Measurements from ENCODE around the gene ENDOV.

Gene ENDOV

DNA sequence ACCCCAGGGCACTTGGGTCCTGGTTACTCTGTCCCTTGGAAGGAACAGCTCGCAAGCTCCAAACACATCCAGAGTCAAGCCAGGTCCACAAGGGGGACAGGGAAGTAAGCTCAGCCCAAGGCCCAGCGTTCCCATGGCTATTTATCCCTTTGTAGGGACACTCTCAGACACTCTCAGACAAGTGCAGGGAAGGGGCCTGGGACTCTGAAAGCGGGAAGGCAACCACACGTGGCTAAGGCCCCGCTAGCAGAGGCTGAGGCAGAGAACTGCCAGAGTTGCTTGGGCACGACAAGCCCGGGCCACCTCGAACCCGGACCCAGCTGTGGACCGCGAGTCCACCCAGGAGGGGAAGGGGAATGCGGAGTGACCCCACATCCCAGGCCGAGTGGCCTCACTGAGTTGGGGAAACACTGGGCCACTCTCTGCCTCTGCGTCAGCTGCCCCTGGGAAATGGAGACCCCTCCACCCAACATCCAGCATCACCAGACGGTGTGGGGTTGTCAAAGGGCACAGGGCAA, 51.3 kb downstream of the ENDOV start:
- Histone ChIP-seq H3K4me3 (ENCODE audit: low read depth, low read length) (no peak overlapping the region), H3K27me3 (ENCODE audit: insufficient read depth, low read depth, severe bottlenecking) (no peaks in the 10 kb centered on the region), H3K9me3 (ENCODE audit: severe bottlenecking) (no peaks in the 10 kb centered on the region), H3K36me3 (peaks cover 52% of the 10 kb centered on the region), H3K27ac (peak overlapping the region; percentile 26)
- TF ChIP-seq CTCF (IDR thresholded peaks at IDR 0.05; ENCODE audit: low read depth, low read length), result no peak
- DNase-seq, result no peak

DNA sequence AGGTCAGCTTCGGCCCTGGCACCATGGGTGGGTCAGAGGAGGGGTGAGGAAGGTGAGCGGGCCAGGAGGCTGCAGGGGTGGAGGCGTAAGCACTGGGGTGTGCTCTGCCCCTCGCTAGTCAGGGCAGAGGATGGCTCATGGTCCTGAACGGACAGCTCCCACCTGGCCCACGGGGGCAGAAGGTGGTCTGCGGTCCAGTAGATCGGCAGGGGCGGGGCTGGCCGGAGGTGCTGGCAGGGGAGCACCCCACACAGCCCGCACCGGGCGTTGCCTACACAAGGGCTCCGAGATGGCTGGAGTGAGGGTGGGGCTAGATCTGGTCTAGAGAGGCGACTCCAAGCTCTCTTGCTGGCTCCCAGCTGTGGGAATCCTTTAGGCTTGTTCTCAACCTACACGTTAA, 53.3 kb downstream of the ENDOV start:
- no peak overlapping the region for H3K27ac ChIP-seq
- H3K4me3 ChIP-seq (ENCODE audit: low read depth, low read length), result no peak overlapping the region
- DNase-seq, result no peak
- TF ChIP-seq CTCF (IDR thresholded peaks at IDR 0.05; ENCODE audit: low read depth, low read length), result no peak
- no peaks in the 10 kb centered on the region for H3K27me3 ChIP-seq (ENCODE audit: insufficient read depth, low read depth, severe bottlenecking)
- H3K36me3 ChIP-seq, result peaks cover 72% of the 10 kb centered on the region
- no peaks in the 10 kb centered on the region for H3K9me3 ChIP-seq (ENCODE audit: severe bottlenecking)

DNA sequence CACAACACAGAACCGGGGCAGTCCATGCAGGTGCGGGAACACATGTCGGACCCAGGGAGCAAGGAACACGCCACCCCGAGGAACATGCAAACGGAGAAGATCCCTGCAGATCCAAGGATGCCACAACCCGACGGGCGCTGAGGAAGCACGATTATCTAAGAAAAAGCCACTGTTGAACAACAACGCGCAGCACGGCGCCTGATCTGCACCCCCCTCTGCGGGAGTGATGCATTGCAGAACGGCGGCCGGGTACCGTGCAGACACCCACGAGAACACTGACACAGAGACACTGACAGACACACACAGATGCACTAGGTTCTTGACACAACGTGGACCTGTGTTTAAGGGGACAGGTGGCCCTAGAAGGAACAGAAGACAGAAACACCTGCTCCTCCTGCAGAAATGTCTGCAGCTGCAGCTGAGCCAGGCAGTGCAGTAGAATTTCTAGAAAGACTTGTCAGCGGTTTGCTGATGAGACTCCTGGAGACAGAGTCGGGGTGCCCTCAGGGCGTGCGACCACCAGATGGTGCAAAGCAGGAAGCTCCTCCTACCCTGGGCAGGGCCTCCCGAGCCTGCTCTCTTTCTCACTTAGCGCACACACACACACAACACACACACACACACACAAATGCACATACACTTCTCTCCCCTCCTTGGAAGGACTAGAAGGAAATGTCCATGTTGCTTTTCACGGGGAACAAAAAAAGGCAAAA, 54.0 kb downstream of the ENDOV start:
- H3K4me3 ChIP-seq (ENCODE audit: low read depth, low read length), result no peak overlapping the region
- H3K36me3 ChIP-seq, result peaks cover 79% of the 10 kb centered on the region
- H3K27ac ChIP-seq, result peak overlapping the region; percentile 25; the same call in 1 of the 2 replicates
- no peak for TF ChIP-seq CTCF (IDR thresholded peaks at IDR 0.05; ENCODE audit: low read depth, low read length)
- no peak for DNase-seq
- H3K27me3 ChIP-seq (ENCODE audit: insufficient read depth, low read depth, severe bottlenecking), result no peaks in the 10 kb centered on the region
- H3K9me3 ChIP-seq (ENCODE audit: severe bottlenecking), result no peaks in the 10 kb centered on the region

DNA sequence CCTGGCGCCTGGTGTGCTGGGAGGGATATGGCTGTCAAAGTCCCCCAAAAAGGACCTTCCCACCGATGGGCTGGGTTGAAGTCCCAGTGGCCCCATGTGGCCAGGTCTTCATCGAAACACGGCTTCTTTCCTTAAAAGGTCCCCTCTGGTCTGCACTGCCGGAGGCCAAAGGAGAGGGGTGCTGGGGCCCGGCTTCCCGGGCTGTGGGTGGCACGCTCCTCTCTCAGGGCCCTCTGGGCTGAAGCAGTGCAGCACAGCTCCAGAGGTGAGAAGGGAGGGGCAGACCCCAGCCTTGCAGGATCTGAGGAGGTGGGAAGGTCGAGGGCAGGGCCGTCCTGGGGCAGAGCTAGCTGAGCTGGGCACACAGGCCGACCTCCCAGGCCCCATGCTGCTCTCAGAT, 54.7 kb downstream of the ENDOV start:
- H3K27me3 ChIP-seq (ENCODE audit: insufficient read depth, low read depth, severe bottlenecking), result no peaks in the 10 kb centered on the region
- no peaks in the 10 kb centered on the region for H3K9me3 ChIP-seq (ENCODE audit: severe bottlenecking)
- DNase-seq, result no peak
- no peak for TF ChIP-seq CTCF (IDR thresholded peaks at IDR 0.05; ENCODE audit: low read depth, low read length)
- peak overlapping the region; percentile 25 for H3K27ac ChIP-seq
- peaks cover 87% of the 10 kb centered on the region for H3K36me3 ChIP-seq
- no peak overlapping the region for H3K4me3 ChIP-seq (ENCODE audit: low read depth, low read length)

DNA sequence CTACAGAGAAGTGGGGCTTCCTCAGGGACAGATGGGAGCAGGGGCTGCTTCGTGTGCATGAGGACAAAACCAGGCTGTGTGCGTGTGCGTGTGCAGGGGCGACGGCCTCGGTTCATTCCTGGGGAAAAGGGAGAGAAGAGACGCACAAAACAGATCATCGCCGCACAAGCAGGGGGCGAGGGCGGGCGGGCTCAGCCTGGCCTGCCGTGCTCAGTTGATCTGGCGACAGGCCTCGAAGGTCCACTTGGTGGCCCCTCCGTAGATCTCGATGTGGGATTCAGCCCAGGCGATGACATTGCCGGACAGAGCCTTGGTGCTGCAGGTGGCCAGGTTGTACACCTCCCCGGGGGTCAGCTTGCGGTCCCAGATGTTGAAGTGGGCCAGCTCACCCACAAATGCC, 55.6 kb downstream of the ENDOV start:
- Histone ChIP-seq H3K9me3 (ENCODE audit: severe bottlenecking) (no peaks in the 10 kb centered on the region), H3K4me3 (ENCODE audit: low read depth, low read length) (no peak overlapping the region), H3K27ac (no peak overlapping the region), H3K27me3 (ENCODE audit: insufficient read depth, low read depth, severe bottlenecking) (no peaks in the 10 kb centered on the region), H3K36me3 (peaks cover 95% of the 10 kb centered on the region)
- no peak for TF ChIP-seq CTCF (IDR thresholded peaks at IDR 0.05; ENCODE audit: low read depth, low read length)
- DNase-seq, result no peak

GRCh38 chr17:80471922-80472321, 57.0 kb downstream of the ENDOV start:
- H3K27ac ChIP-seq, result no peak overlapping the region
- H3K27me3 ChIP-seq (ENCODE audit: insufficient read depth, low read depth, severe bottlenecking), result no peaks in the 10 kb centered on the region
- H3K9me3 ChIP-seq (ENCODE audit: severe bottlenecking), result no peaks in the 10 kb centered on the region
- H3K36me3 ChIP-seq, result peaks cover 85% of the 10 kb centered on the region
- DNase-seq, result no peak
- no peak for TF ChIP-seq CTCF (IDR thresholded peaks at IDR 0.05; ENCODE audit: low read depth, low read length)
- no peak overlapping the region for H3K4me3 ChIP-seq (ENCODE audit: low read depth, low read length)
